OCI-LY7 (cell line): ENCODE data around the gene GRIP1. TPM values are rescaled to one million over a fixed set of nuclear protein-coding genes. Genes with fewer than 3 reads are reported as not detected.

Experiments
- BruUV-seq: library from RNA; stranded (reverse); fragments of 400-500 nt; replicated peaks from 2 replicates; lab custom pipeline; 2021; lab: Mats Ljungman, UMichigan
- CTCF ChIA-PET: fragments of 300-600 bp; sonication (Branson Sonifier 250); formaldehyde crosslinking; loops from one replicate; lab custom pipeline; 2022; ENCODE audit warnings: antibody characterized with exemption; ENCODE audit not compliant: unreplicated experiment; lab: Charles Lee
- POLR2A ChIA-PET: fragments of 300-600 bp; sonication (Branson Sonifier 250); formaldehyde crosslinking; loops from one replicate; lab custom pipeline; 2022; ENCODE audit warnings: antibody characterized with exemption; lab: Charles Lee
- DNase-seq: peaks from one replicate; pipeline ENCODE4 v3.0.0-alpha.2; 2015; ENCODE audit warnings: low spot score
- H2AFZ ChIP-seq: fragments of 200-600 bp; sonication (generic), shearing (Covaris generic); 2 replicates; pipeline ENCODE4 v1.6.1; 2014; ENCODE audit warnings: mild to moderate bottlenecking, antibody characterized with exemption, low read length, moderate library complexity
- H3K27ac ChIP-seq: fragments of 200-600 bp; sonication (generic); 2 replicates; pipeline ENCODE4 v1.5.1; 2014; ENCODE audit warnings: mixed run types, low read depth, mild to moderate bottlenecking, moderate library complexity, low read length, inconsistent platforms; ENCODE audit not compliant: poor library complexity, severe bottlenecking
- H3K36me3 ChIP-seq: fragments of 200-600 bp; sonication (generic); 2 replicates; pipeline ENCODE4 v1.6.1; 2014; ENCODE audit warnings: mild to moderate bottlenecking, antibody characterized with exemption, low read length, moderate library complexity, mixed read lengths; ENCODE audit not compliant: insufficient read depth
- H3K4me1 ChIP-seq: fragments of 200-600 bp; sonication (generic); 2 replicates; pipeline ENCODE4 v1.5.1; 2014; ENCODE audit warnings: mild to moderate bottlenecking, low read length; ENCODE audit not compliant: insufficient read depth, poor library complexity, severe bottlenecking
- H3K4me2 ChIP-seq: fragments of 200-600 bp; sonication (generic); 2 replicates; pipeline ENCODE4 v1.6.1; 2014; ENCODE audit warnings: mild to moderate bottlenecking, low read length
- H3K4me3 ChIP-seq: fragments of 200-600 bp; sonication (generic); 2 replicates; pipeline ENCODE4 v1.5.1; 2014; ENCODE audit warnings: mild to moderate bottlenecking, low read depth, low read length; ENCODE audit not compliant: poor library complexity, severe bottlenecking
- H3K79me2 ChIP-seq: fragments of 200-600 bp; sonication (generic); 2 replicates; pipeline ENCODE4 v1.6.1; 2016; ENCODE audit warnings: low read depth, mild to moderate bottlenecking, low read length, moderate library complexity, mixed read lengths; ENCODE audit not compliant: insufficient read depth
- H3K9me2 ChIP-seq: fragments of 200-600 bp; sonication (generic); 2 replicates; pipeline ENCODE4 v1.6.1; 2016; ENCODE audit warnings: mild to moderate bottlenecking, low read length, mixed read lengths; ENCODE audit not compliant: insufficient read depth
- H3K9me3 ChIP-seq: fragments of 200-600 bp; sonication (generic); 2 replicates; pipeline ENCODE4 v1.6.1; 2014; ENCODE audit warnings: mild to moderate bottlenecking, mixed run types, low read length, mixed read lengths
- H4K20me1 ChIP-seq: fragments of 200-600 bp; sonication (generic); 2 replicates; pipeline ENCODE4 v1.6.1; 2014; ENCODE audit warnings: mild to moderate bottlenecking, antibody characterized with exemption, low read length, moderate library complexity, mixed read lengths; ENCODE audit not compliant: insufficient read depth
- CTCF ChIP-seq: fragments of 200-600 bp; sonication (generic); conservative IDR thresholded peaks from 2 replicates; pipeline ENCODE4 v1.5.1; 2014; ENCODE audit warnings: mild to moderate bottlenecking, antibody characterized with exemption, low read length, moderate library complexity, mixed read lengths
- EZH2phosphoT487 ChIP-seq: fragments of 200-600 bp; sonication (generic); IDR thresholded peaks from 2 replicates; pipeline ENCODE4 v1.6.1; 2018; ENCODE audit warnings: low read depth, borderline replicate concordance, mild to moderate bottlenecking, mixed run types, antibody characterized with exemption, low read length, moderate library complexity, mixed read lengths
- intact Hi-C: fragments of 100-400 bp; cut with micrococcal nuclease; formaldehyde crosslinking; loops from one replicate; pipeline ENCODE4 v1.10.0; 2022; ENCODE audit not compliant: unreplicated experiment
- total RNA-seq, 2 experiments: library from RNA; depleted of rRNA in 1 of 2; stranded (reverse); fragments of >200 nt in 1 of 2; shearing (Covaris generic) in 1 of 2; gene quantifications; 2 replicates each; pipeline ENCODE4 v1.2.3, GENCODE V29; 2014 to 2022

GRIP1 gene
- total RNA-seq, 2 experiments from 2014 or later: 4.1 to 7.6 TPM

- CTCF ChIA-PET: no interaction called here
- intact Hi-C loops: no loop called here
- BruUV-seq: no TSS peak
Observed at GRCh38 chr12:66538970-66539369, 139.9 kb downstream of the GRIP1 start.

GRCh38 chr12:66537876-66538275, 141.0 kb downstream of the GRIP1 start:
- Histone ChIP-seq H3K9me3 (no peaks in the 10 kb centered on the region), H3K4me1 (peaks cover 8% of the 10 kb centered on the region), H3K79me2 (no peaks in the 10 kb centered on the region), H4K20me1 (no peaks in the 10 kb centered on the region), H3K4me3 (no peak overlapping the region), H3K36me3 (no peaks in the 10 kb centered on the region), H3K4me2 (no peak overlapping the region), H3K9me2 (no peaks in the 10 kb centered on the region), H3K27ac (no peak overlapping the region), H2AFZ (no peak overlapping the region)
- ChIA-PET POLR2A (interaction anchor here (0.7 to 1.3 kb wide), 3 partner anchors 13 to 74 kb away, joined by 3 to 4 read pairs (median 4); no protein-coding TSS in a partner anchor), CTCF (no interaction called here)
- BruUV-seq: no TSS peak
- TF ChIP-seq EZH2phosphoT487: no peak
- TF ChIP-seq CTCF: no peak
- no peak for DNase-seq
- intact Hi-C loops: no loop called here

More at GRCh38 chr12:66538970-66539369, 139.9 kb downstream of the GRIP1 start:
- POLR2A ChIA-PET: interaction anchor here (0.5 to 0.7 kb wide), 5 partner anchors 17 to 319 kb away, joined by 3 to 7 read pairs (median 3); no protein-coding TSS in a partner anchor
- H3K4me1 ChIP-seq: peaks cover 8% of the 10 kb centered on the region
- H3K9me3 ChIP-seq: no peaks in the 10 kb centered on the region
- H3K79me2 ChIP-seq: no peaks in the 10 kb centered on the region
- DNase-seq: no peak
- H3K9me2 ChIP-seq: no peaks in the 10 kb centered on the region
- TF ChIP-seq EZH2phosphoT487 (no peak), CTCF (no peak)
- H3K36me3 ChIP-seq: no peaks in the 10 kb centered on the region
- H3K4me2 ChIP-seq: no peak overlapping the region
- no peak overlapping the region for H2AFZ ChIP-seq
- no peak overlapping the region for H3K4me3 ChIP-seq
- H3K27ac ChIP-seq: no peak overlapping the region
- no peaks in the 10 kb centered on the region for H4K20me1 ChIP-seq

GRCh38 chr12:66533767-66534166, 145.1 kb downstream of the GRIP1 start:
- TF ChIP-seq CTCF (no peak), EZH2phosphoT487 (no peak)
- no peaks in the 10 kb centered on the region for H3K36me3 ChIP-seq
- H3K4me1 ChIP-seq: peaks cover 8% of the 10 kb centered on the region
- peak; percentile 23 for DNase-seq
- H3K9me3 ChIP-seq: peaks cover 6% of the 10 kb centered on the region; the same call in 1 of the 2 replicates
- intact Hi-C loops: no loop called here
- no peak overlapping the region for H3K27ac ChIP-seq
- H3K79me2 ChIP-seq: no peaks in the 10 kb centered on the region
- no TSS peak for BruUV-seq
- POLR2A ChIA-PET: interaction anchor here (1.0 to 1.5 kb wide), 5 partner anchors 9 to 60 kb away, joined by 3 to 4 read pairs (median 3); no protein-coding TSS in a partner anchor
- no peaks in the 10 kb centered on the region for H3K9me2 ChIP-seq
- H4K20me1 ChIP-seq: no peaks in the 10 kb centered on the region
- no peak overlapping the region for H3K4me2 ChIP-seq
- peak overlapping the region; percentile 50; the same call in 1 of the 2 replicates for H2AFZ ChIP-seq
- CTCF ChIA-PET: interaction anchor here (0.6 kb wide), 1 partner anchor 149 kb away, joined by 4 read pairs; no protein-coding TSS in a partner anchor
- no peak overlapping the region for H3K4me3 ChIP-seq
